Liver (tissue), 9 donors: ENCODE measurements around the gene ZNF664. TPM values are rescaled to one million over a fixed set of nuclear protein-coding genes. Genes with fewer than 3 reads are reported as not detected.

Experiments
- DNase-seq: peaks from one replicate; pipeline ENCODE4 v3.0.0-alpha.2; 2017; ENCODE audit warnings: low spot score
- H3K27ac ChIP-seq, 2 donors: one replicate each; pipeline ENCODE4 v1.7.0; 2013; ENCODE audit warnings: inconsistent platforms in 2 of 2, low read length in 2 of 2, control low read depth in 1 of 2, low read depth in 1 of 2, mild to moderate bottlenecking in 1 of 2
- H3K27me3 ChIP-seq, 4 donors: one replicate each; pipeline versions ENCODE4 v1.6.1 to v1.7.0; 2013; ENCODE audit warnings: low read length in 3 of 4, inconsistent platforms in 1 of 4, mild to moderate bottlenecking in 1 of 4, moderate library complexity in 1 of 4; ENCODE audit not compliant: control insufficient read depth in 4 of 4, insufficient read depth in 4 of 4
- H3K36me3 ChIP-seq, 4 donors: one replicate each; pipeline versions ENCODE4 v1.6.1 to v1.7.0; 2013; ENCODE audit warnings: low read length in 3 of 4, mild to moderate bottlenecking in 3 of 4, low read depth in 1 of 4, moderate library complexity in 1 of 4; ENCODE audit not compliant: control insufficient read depth in 4 of 4, insufficient read depth in 3 of 4
- H3K4me1 ChIP-seq, 4 donors: one replicate each; pipeline versions ENCODE4 v1.6.1 to v1.7.0; 2013; ENCODE audit warnings: low read length in 3 of 4, mild to moderate bottlenecking in 3 of 4, moderate library complexity in 1 of 4; ENCODE audit not compliant: control insufficient read depth in 4 of 4, insufficient read depth in 4 of 4
- H3K4me3 ChIP-seq, 3 donors: one replicate each; pipeline versions ENCODE4 v1.6.1 to v1.7.0; 2013; ENCODE audit warnings: low read length in 3 of 3, control low read depth in 1 of 3, low read depth in 1 of 3, mild to moderate bottlenecking in 1 of 3
- H3K9ac ChIP-seq, 2 donors: one replicate each; pipeline ENCODE4 v1.7.0; 2013; ENCODE audit warnings: low read length in 2 of 2, mild to moderate bottlenecking in 2 of 2, moderate library complexity in 2 of 2, control low read depth in 1 of 2, low read depth in 1 of 2
- H3K9me3 ChIP-seq, 4 donors: one replicate each; pipeline versions ENCODE4 v1.6.1 to v1.7.0; 2013; ENCODE audit warnings: low read length in 3 of 4; ENCODE audit not compliant: control insufficient read depth in 4 of 4
- ATF3 ChIP-seq: IDR thresholded peaks from 2 replicates; pipeline ENCODE4 v1.6.1; 2016; ENCODE audit warnings: antibody characterized with exemption
- CTCF ChIP-seq: fragments of 150-350 bp; IDR thresholded peaks from 2 replicates; pipeline ENCODE4 v1.5.1; 2017; ENCODE audit warnings: improper control_type of control experiment, low read depth, low read length; ENCODE audit not compliant: missing input control
- EGR1 ChIP-seq, 2 donors: IDR thresholded peaks; 2 replicates each; pipeline ENCODE4 v1.6.1; 2016 to 2018; ENCODE audit warnings: antibody characterized with exemption in 2 of 2, low read depth in 2 of 2
- FOXA1 ChIP-seq: IDR thresholded peaks from 2 replicates; pipeline ENCODE4 v1.6.1; 2016; ENCODE audit warnings: antibody characterized with exemption
- FOXA2 ChIP-seq: IDR thresholded peaks from 2 replicates; pipeline ENCODE4 v1.6.1; 2016; ENCODE audit warnings: antibody characterized with exemption
- HNF4A ChIP-seq, 2 donors: conservative IDR thresholded peaks; 2 replicates each; pipeline ENCODE4 v1.6.1; 2016; ENCODE audit warnings: antibody characterized with exemption in 2 of 2, mild to moderate bottlenecking in 2 of 2
- HNF4G ChIP-seq: IDR thresholded peaks from 2 replicates; pipeline ENCODE4 v1.6.1; 2016; ENCODE audit warnings: antibody characterized with exemption
- JUND ChIP-seq, 2 donors: IDR thresholded peaks; 2 replicates each; pipeline ENCODE4 v1.6.1; 2016; ENCODE audit warnings: antibody characterized with exemption in 2 of 2
- MAX ChIP-seq: IDR thresholded peaks from 2 replicates; pipeline ENCODE4 v1.6.1; 2016; ENCODE audit warnings: antibody characterized with exemption
- NR2F2 ChIP-seq: IDR thresholded peaks from 2 replicates; pipeline ENCODE4 v1.6.1; 2016; ENCODE audit warnings: antibody characterized with exemption
- RAD21 ChIP-seq, 2 donors: IDR thresholded peaks; 2 replicates each; pipeline ENCODE4 v1.6.1; 2016; ENCODE audit warnings: antibody characterized with exemption in 2 of 2, mild to moderate bottlenecking in 2 of 2
- REST ChIP-seq: IDR thresholded peaks from 2 replicates; pipeline ENCODE4 v1.6.1; 2016; ENCODE audit warnings: antibody characterized with exemption, mild to moderate bottlenecking
- RXRA ChIP-seq, 2 donors: IDR thresholded peaks; 2 replicates each; pipeline ENCODE4 v1.6.1; 2017 to 2018; ENCODE audit warnings: antibody characterized with exemption in 2 of 2, mild to moderate bottlenecking in 1 of 2
- SP1 ChIP-seq: IDR thresholded peaks from 2 replicates; pipeline ENCODE4 v1.6.1; 2018; ENCODE audit warnings: antibody characterized with exemption, mild to moderate bottlenecking
- TAF1 ChIP-seq: conservative IDR thresholded peaks from 2 replicates; pipeline ENCODE4 v1.6.1; 2016; ENCODE audit warnings: antibody characterized with exemption, mild to moderate bottlenecking
- YY1 ChIP-seq: IDR thresholded peaks from 2 replicates; pipeline ENCODE4 v1.6.1; 2016; ENCODE audit warnings: antibody characterized with exemption, mild to moderate bottlenecking
- ZBTB33 ChIP-seq: IDR thresholded peaks from 2 replicates; pipeline ENCODE4 v1.6.1; 2016; ENCODE audit warnings: antibody characterized with exemption
- WGBS: extraction: QIAGEN DNeasy Blood & Tissue Kit; methylation state at CpG from one replicate; pipeline ENCODE4 v1.1.7; 2013; 5-methylcytosine and 5-hydroxymethylcytosine counted together
- polyA plus RNA-seq, 2 donors: library from polyadenylated mRNA; stranded (reverse) in 1 of 2; unstranded in 1 of 2; fragments of 200-250 nt in 1 of 2; fragments of >200 nt in 1 of 2; fragmentation: Nextera tagmentation in 1 of 2; extraction: Ambion mirVana in 1 of 2; gene quantifications; one replicate each; pipeline versions ENCODE4 v1.2.1 to v1.2.3, GENCODE V29; 2013 to 2015
- total RNA-seq, 2 donors: library from RNA; depleted of rRNA; stranded (reverse); fragments of >200 nt; gene quantifications; one replicate each; pipeline ENCODE4 v1.2.3, GENCODE V29; 2014
- donor health status: healthy.
- donor health status: healthy.
- donor health status: healthy.
- donor health status: healthy.
- donor health status: healthy.

Gene ZNF664
- total and polyA plus RNA-seq, 4 donors, result 7.2 to 40.3 (median 29.6) TPM

GRCh38 chr12:123995023-123995748 lies 22.2 kb downstream of the ZNF664 start:
- Histone ChIP-seq H3K36me3 (peaks cover 0 to 11% (median 8%) of the 10 kb centered on the region in 4 donors), H3K27ac (no peak overlapping the region), H3K27me3 (no peaks in the 10 kb centered on the region), H3K4me1 (peaks cover 0 to 8% (median 5%) of the 10 kb centered on the region in 4 donors), H3K4me3 (no peak overlapping the region), H3K9me3 (no peaks in the 10 kb centered on the region), H3K9ac (no peak overlapping the region)
- no peak for DNase-seq
- no peak for TF ChIP-seq FOXA1
- WGBS, result 94% methylated on average over 7 of the region's 7 CpGs

- Histone ChIP-seq H3K27ac (no peak overlapping the region), H3K4me1 (no peaks in the 10 kb centered on the region), H3K27me3 (no peaks in the 10 kb centered on the region), H3K9ac (no peak overlapping the region), H3K36me3 (peaks cover 2 to 14% (median 10%) of the 10 kb centered on the region in 4 donors), H3K9me3 (no peaks in the 10 kb centered on the region), H3K4me3 (no peak overlapping the region)
- 91% methylated on average over 6 of the region's 6 CpGs for WGBS
- TF ChIP-seq ATF3 (no peak), TAF1 (no peak), SP1 (no peak), HNF4A (conservative IDR thresholded peaks at IDR 0.05) (no peak), ZBTB33 (no peak), JUND (IDR thresholded peaks at IDR 0.05) (no peak), FOXA1 (no peak), RAD21 (IDR thresholded peaks at IDR 0.05) (no peak)
- DNase-seq, result no peak
Measured at GRCh38 chr12:123996581-123996980, 23.6 kb downstream of the ZNF664 start.

- peaks cover 2 to 14% (median 11%) of the 10 kb centered on the region in 4 donors for H3K36me3 ChIP-seq
- no peaks in the 10 kb centered on the region for H3K4me1 ChIP-seq
- no peak for TF ChIP-seq FOXA2
- no peak for TF ChIP-seq NR2F2
- TF ChIP-seq REST, result no peak
- TF ChIP-seq JUND (IDR thresholded peaks at IDR 0.05), result no peak
- no peak for TF ChIP-seq RXRA (IDR thresholded peaks at IDR 0.05)
- TF ChIP-seq MAX, result no peak
- no peak for TF ChIP-seq HNF4G
- no peak for TF ChIP-seq TAF1
- TF ChIP-seq CTCF, result no peak
- TF ChIP-seq RAD21 (IDR thresholded peaks at IDR 0.05), result no peak
- TF ChIP-seq FOXA1, result no peak
- TF ChIP-seq HNF4A (conservative IDR thresholded peaks at IDR 0.05), result no peak
- no peak for TF ChIP-seq YY1
- no peak for TF ChIP-seq SP1
- no peak for TF ChIP-seq EGR1 (IDR thresholded peaks at IDR 0.05; ENCODE audit: low read depth in 2 of 2)
- no peak overlapping the region for H3K27ac ChIP-seq
- WGBS, result 94% methylated on average over 6 of the region's 6 CpGs
- no peaks in the 10 kb centered on the region for H3K9me3 ChIP-seq
- no peak overlapping the region for H3K9ac ChIP-seq
- no peak for DNase-seq
- no peak overlapping the region for H3K4me3 ChIP-seq
- no peaks in the 10 kb centered on the region for H3K27me3 ChIP-seq
Measured at GRCh38 chr12:123997033-123997822, 24.2 kb downstream of the ZNF664 start.
